Femur (tissue), 1 donor: ENCODE measurements around the gene MAP3K5.
A peak's percentile ranks its signal among the peaks of the same experiment; 100 is the strongest.

Experiments
- DNase-seq: peaks from one replicate; pipeline ENCODE4 v3.0.0-alpha.2; 2017

The MAP3K5 gene

GRCh38 chr6:136553166-136553787 lies 239.0 kb downstream of the MAP3K5 start:
- no peak for DNase-seq

- DNase-seq, result no peak
Observed at GRCh38 chr6:136552054-136552453, 240.2 kb downstream of the MAP3K5 start.

GRCh38 chr6:136551103-136551502 lies 241.2 kb downstream of the MAP3K5 start:
- no peak for DNase-seq

DNA sequence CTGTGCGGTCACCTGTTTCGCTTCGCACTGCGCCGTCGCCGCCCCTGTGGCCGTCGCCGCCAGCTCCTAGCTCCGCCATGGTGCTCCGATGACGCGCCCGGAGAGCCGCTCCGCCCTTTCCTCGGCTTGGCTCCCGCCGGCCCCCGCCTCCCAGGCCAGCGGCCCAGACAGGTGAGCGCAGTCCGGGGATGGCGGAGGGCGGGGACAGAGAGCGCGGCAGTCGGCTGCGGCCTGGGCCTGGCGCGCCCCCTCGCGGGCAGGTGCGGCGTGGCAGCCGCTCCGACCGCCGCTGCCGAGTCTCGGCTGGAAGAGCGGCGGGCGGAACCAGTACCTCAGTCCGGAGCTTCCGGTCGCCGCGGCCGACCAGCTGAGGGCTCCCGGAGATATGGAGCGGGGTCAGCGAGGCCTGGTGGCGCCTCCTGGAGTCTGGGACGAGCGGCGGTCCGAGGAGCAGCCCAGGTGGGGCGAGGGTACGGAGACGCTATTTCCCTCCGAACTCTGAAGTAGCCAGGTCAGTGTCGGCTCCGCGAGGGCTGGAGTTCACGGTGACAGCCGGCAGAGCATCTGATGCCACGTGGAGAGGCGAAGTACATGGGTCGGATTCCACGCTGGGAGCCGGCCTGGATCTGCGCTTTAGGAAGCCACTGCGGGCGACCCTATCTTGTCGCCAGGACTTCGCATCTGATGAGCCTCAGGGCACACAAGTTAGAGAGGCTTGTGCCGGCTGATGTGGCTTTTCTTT lies 241.8 kb downstream of the MAP3K5 start, which contains the start of gene MAP7:
MAP7 (minus strand) TSS at position 93 of the 742 bp plus-strand sequence; CDS start at position 79, 14 bp downstream.
- DNase-seq, result peak; percentile 56

DNA sequence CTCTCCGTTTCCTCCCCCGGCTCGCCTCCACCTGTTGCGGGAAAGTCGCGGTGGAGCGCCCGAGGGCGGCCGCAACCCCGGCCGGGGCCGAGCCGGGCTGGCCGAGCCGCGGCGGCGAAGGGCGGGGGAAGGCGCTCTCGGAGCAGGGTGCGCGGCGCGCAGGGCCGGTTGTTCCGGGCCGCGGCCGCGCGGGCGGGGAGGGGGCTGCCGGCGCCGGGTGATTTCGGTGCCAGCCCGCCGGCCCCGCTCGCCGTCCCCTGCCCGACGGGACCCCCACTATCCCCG lies 242.3 kb downstream of the MAP3K5 start:
- DNase-seq, result peak; percentile 22

- peak; percentile 24 for DNase-seq
Observed at GRCh38 chr6:136549300-136550044, 242.8 kb downstream of the MAP3K5 start.

DNA sequence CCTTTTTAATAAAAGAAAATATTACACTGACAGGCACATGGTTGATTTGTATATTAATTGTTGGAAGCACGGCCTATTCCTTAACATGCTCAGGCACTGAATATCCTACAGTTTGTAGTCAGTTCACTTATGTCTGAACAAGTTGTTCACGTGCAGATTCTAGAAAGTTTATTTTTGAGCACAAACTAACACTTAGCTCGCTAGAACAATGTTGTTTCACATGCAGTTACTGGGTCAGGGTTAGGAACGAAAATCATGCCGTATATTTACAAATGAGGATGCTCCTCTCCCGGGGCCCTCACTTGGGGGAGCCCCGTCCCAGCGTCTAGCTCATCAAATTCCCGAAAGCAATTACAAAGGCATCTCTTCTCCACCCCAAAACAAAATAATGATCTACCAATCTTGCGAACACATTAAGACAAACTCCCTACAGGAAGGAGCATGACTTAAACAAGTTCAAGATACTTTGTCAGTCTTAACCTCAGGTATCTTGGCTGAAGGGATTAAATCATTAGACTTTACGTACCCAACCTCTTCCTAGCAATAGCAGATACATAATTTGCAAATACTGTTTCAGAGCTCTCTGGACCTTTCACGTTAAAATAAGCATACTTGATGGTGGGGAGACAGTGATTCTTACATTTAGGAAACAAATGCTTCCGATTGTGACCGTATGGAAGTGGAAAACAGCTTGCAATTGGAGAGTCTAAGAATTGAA lies 243.5 kb downstream of the MAP3K5 start:
- DNase-seq, result no peak

DNA sequence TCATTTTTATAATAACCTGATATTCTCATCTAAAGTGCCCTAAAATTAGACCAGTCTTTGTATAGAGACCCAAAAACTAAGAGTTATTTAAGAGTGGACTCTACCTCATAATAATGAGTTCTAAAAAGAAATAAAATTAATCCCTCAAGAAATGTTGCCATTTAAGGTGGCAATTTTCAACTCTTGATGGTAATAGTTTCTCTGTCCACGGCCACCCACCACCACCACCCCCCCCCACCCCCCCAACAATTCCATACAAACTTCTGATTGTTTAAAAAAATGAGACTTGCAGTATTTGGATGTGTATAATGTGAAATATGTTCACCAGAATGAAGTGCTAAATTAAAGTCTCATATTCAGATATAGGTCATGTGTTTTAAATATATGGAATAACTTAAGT lies 244.4 kb downstream of the MAP3K5 start:
- DNase-seq, result no peak

DNA sequence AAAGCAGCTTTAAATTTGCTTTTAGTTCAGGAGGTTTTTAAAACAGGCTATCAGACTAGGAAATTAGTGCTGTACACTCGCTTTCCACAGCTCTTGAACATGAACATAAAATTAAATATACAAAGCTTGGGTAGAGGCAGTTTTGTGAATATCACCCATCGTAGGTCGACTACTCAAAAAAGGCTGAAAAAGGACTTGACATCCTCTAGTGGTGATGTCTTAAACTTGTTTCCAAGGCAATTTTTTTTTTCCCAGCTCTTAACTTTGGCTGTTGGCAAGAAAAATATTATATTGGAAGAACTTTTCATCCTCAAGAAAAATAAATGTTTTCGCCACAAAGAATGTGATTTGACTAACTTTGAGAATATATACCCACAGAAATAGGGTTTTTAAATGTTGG lies 244.9 kb downstream of the MAP3K5 start:
- no peak for DNase-seq

DNA sequence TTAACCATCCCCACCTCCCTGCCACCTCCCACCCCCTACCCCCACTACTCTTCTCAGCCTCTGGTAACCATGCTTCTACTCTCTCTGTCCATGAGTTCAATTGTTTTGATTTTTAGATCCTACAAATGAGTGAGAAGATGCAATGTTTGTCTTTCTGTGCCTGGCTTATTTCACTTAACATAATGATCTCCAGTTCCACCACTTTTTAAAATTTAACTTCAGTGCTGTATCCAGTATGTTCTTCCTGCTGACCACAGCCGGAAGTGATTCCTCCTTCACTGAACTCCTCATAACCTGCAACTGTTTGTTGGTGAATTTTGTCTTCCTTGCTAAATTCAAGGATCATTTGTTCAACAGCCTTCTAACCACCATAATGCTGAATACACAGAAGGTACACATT lies 245.9 kb downstream of the MAP3K5 start:
- DNase-seq, result no peak

- DNase-seq, result no peak
Observed at GRCh38 chr6:136544326-136544725, 248.0 kb downstream of the MAP3K5 start.

DNA sequence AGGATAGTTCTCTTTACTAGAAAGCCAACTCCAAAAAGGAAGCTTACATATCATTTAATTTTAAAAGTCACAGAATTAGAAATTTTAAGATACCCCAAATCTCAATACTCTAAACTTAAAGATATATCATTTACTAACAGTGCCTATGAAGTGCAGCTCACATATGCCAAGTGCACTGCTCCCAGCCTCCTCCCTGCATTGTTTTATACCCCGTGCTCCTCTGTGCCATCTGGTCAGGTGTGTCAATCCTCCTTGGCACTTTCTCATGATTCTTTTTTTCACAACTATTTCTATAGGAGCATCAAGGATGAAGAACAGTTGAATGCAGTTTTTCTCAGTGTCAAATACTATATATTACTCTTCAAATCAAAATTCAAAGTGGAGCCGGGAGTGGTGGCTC lies 250.9 kb downstream of the MAP3K5 start:
- DNase-seq, result no peak

- no peak for DNase-seq
Observed at GRCh38 chr6:136539967-136540652, 252.2 kb downstream of the MAP3K5 start.

DNA sequence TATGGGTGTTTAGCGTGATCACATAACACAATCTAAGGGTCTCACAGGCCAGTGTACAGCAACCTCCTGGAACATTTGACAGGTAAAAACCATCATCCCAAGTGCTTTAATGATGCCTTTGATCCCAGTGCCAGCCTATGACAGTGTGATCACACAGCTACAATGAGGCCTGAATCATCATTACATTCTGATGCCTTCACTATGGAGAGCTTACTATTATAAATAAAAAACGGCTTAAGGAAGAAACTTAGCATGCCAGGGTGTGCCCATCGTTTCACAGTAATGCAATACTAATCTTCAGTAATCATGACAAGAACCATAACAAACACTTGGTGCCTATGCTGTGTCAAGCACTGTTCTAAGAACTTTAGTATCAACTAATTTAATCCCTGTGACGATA lies 253.4 kb downstream of the MAP3K5 start:
- DNase-seq, result no peak

DNA sequence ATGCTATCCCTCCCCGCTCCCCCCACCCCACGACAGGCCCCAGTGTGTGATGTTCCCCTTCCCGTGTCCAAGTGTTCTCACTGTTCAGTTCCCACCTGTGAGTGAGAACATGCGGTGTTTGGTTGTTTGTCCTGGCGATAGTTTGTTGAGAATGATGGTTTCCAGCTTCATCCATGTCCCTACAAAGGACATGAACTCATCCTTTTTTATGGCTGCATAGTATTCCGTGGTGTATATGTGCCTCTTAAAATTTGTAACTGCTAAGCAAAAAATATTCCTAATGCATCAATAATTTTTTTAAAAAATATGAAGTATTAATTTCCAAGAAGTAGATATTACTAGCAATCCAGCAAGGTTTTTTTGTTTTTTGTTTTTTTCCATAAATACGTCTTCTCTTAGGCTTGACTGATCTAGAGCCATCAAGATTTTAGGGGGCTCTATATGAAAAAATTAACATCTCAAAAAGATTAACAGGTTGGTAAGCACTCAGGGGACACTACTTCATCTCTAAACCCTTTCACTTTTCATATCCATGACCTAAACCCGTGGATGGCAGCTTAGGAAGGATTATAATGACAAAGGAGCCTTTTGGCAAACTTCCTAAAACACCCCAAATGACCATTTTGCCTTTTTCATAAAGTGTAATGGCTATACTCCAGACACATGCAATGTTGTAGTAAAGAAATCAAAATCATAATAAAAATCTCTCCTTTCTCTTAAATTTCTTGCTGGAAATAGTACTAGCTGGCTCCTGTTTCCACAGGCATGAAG lies 256.2 kb downstream of the MAP3K5 start:
- DNase-seq, result no peak

DNA sequence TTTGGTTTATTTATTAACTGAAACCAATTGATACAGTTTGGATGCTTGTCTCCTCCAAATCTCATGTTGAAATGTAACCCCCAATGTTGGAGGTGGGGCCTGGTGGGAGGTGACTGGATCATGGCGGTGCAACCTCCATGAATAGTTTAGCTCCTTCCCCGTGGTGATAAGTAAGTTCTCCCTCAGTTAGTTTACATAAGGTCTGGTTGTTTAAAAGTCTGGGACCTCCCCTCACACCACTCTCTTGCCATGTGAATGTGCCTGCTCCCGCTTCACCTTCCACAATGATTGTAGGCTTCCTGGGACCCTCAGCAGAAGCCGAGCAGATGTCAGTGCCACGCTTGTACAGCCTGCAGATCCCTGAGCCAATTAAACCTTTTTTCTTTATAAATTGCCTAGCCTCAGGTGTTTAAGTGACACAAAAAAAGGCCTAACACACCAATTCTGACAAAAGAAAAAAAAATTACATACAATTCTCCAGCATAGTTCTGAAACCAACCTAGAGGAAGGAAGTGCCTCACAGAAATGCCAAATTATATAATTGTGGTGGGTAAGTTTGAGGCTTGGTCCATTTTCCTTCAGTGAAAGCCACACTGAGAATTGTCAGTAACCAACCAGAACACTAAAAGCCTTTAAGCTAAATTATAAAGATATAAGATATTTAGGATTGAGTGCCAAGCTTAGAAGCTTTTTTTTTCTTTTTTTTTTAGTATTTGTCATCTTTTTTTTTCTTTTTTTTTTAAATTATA lies 257.1 kb downstream of the MAP3K5 start:
- DNase-seq, result no peak

DNA sequence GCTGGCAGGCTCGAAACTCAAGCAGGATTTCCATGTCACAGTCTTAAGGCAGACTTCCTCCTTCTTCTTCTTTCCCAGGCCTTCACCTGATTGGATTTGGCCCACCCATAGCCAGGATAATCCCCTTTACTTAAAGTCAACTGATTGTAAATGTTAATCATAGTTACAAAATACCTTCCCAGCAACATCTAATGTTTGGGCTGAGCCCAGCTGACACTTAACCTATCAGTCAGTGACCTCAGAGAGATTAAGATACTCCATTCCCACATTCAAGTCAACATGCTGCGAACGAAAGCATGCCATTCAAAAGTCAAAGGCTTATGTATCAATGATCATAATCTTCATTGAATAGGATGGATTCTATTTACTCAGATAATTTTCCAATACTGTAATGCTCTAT lies 258.0 kb downstream of the MAP3K5 start:
- no peak for DNase-seq

DNA sequence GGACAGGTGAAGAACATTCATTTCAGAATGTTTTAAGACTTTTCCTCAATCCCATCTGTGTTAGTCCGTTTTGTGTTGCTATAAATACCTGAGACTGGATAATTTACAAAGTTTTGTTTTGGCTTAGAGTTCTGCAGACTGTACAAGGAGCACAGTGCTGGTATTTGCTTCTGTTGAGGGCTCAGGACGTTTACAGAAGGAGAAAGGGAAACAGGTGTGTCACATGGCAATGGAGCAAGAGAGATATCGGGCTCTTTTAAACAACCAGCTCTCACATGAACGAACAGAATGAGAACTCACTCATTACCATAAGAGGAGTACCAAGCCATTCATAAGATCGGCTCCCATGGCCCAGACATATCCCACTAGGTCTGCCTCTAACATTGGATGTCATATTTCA lies 258.8 kb downstream of the MAP3K5 start:
- no peak for DNase-seq

GRCh38 chr6:136532030-136532429 lies 260.2 kb downstream of the MAP3K5 start:
- no peak for DNase-seq

GRCh38 chr6:136529710-136530109 lies 262.6 kb downstream of the MAP3K5 start:
- no peak for DNase-seq

- no peak for DNase-seq
Observed at GRCh38 chr6:136528477-136528876, 263.8 kb downstream of the MAP3K5 start.
